ENCODE measurements around the gene SOBP. TPM values are rescaled to one million over a fixed set of nuclear protein-coding genes. Genes with fewer than 3 reads are reported as not detected.

Gene SOBP
- polyA plus RNA-seq, 1 donor (not counting 4 experiments of a cell fraction or from before 2014, with no cell fraction given): not detected

- H3K9me3 ChIP-seq (ENCODE audit: control insufficient read depth, low read depth, low read length): no peaks in the 10 kb centered on the region
- FAIRE-seq: no peak
- no peaks in the 10 kb centered on the region for H3K79me2 ChIP-seq (ENCODE audit: control insufficient read depth, insufficient read depth, low read length)
- peaks cover 6% of the 10 kb centered on the region for H3K27me3 ChIP-seq (ENCODE audit: control insufficient read depth, extremely low read depth, insufficient read depth, low read length)
- DNase-seq (ENCODE audit: low read depth, low spot score): no peak
- no peaks in the 10 kb centered on the region for H3K9me1 ChIP-seq (ENCODE audit: control insufficient read depth, extremely low read depth, insufficient read depth, low read length)
- no peak for TF ChIP-seq EZH2 (IDR thresholded peaks at IDR 0.05; ENCODE audit: low read length)
- TF ChIP-seq CTCF (optimal IDR thresholded peaks at IDR 0.05 in 1 of 3, IDR thresholded peaks at IDR 0.05 in 1 of 3, conservative IDR thresholded peaks at IDR 0.05 in 1 of 3; ENCODE audit: extremely low read depth in 1 of 3, insufficient read depth in 2 of 3, low read length in 3 of 3): no peak
- H3K27ac ChIP-seq (ENCODE audit: control insufficient read depth, insufficient read depth, low read length): no peak overlapping the region
- H2AFZ ChIP-seq (ENCODE audit: control insufficient read depth, low read length): no peak overlapping the region
- H3K9ac ChIP-seq (ENCODE audit: control insufficient read depth, extremely low read depth, insufficient read depth, low read length): no peak overlapping the region
- H3K4me2 ChIP-seq (ENCODE audit: control insufficient read depth, extremely low read depth, insufficient read depth, low read depth, low read length): no peak overlapping the region
- H3K4me1 ChIP-seq (ENCODE audit: control insufficient read depth, extremely low read depth, insufficient read depth, low read length): no peaks in the 10 kb centered on the region
- no peak overlapping the region for H3K4me3 ChIP-seq (ENCODE audit: control insufficient read depth in 2 of 3, extremely low read depth in 1 of 3, insufficient read depth in 2 of 3, low read depth in 1 of 3, low read length in 3 of 3)
- H3K36me3 ChIP-seq (ENCODE audit: control insufficient read depth in 2 of 2, extremely low read depth in 1 of 2, insufficient read depth in 2 of 2, low read length in 2 of 2): no peaks in the 10 kb centered on the region
- dilution Hi-C loops (cut with MboI; ENCODE audit: extremely low pct_ligation_motif_present, low sequenced_read_pairs): no loop called here
- no peaks in the 10 kb centered on the region for H4K20me1 ChIP-seq (ENCODE audit: control insufficient read depth, extremely low read depth, insufficient read depth, low read length)
Observed at GRCh38 chr6:107589934-107590333, 100.0 kb downstream of the SOBP start.

GRCh38 chr6:107590378-107590777, 100.5 kb downstream of the SOBP start:
- Histone ChIP-seq H3K9me3 (ENCODE audit: control insufficient read depth, low read depth, low read length) (no peaks in the 10 kb centered on the region), H3K9ac (ENCODE audit: control insufficient read depth, extremely low read depth, insufficient read depth, low read length) (no peak overlapping the region), H4K20me1 (ENCODE audit: control insufficient read depth, extremely low read depth, insufficient read depth, low read length) (no peaks in the 10 kb centered on the region), H3K36me3 (ENCODE audit: control insufficient read depth in 2 of 2, extremely low read depth in 1 of 2, insufficient read depth in 2 of 2, low read length in 2 of 2) (no peaks in the 10 kb centered on the region), H3K4me2 (ENCODE audit: control insufficient read depth, extremely low read depth, insufficient read depth, low read depth, low read length) (no peak overlapping the region), H3K4me3 (ENCODE audit: control insufficient read depth in 2 of 3, extremely low read depth in 1 of 3, insufficient read depth in 2 of 3, low read depth in 1 of 3, low read length in 3 of 3) (no peak overlapping the region), H3K9me1 (ENCODE audit: control insufficient read depth, extremely low read depth, insufficient read depth, low read length) (no peaks in the 10 kb centered on the region), H3K4me1 (ENCODE audit: control insufficient read depth, extremely low read depth, insufficient read depth, low read length) (no peaks in the 10 kb centered on the region), H3K79me2 (ENCODE audit: control insufficient read depth, insufficient read depth, low read length) (no peaks in the 10 kb centered on the region), H3K27ac (ENCODE audit: control insufficient read depth, insufficient read depth, low read length) (no peak overlapping the region), H3K27me3 (ENCODE audit: control insufficient read depth, extremely low read depth, insufficient read depth, low read length) (peaks cover 6% of the 10 kb centered on the region), H2AFZ (ENCODE audit: control insufficient read depth, low read length) (no peak overlapping the region)
- TF ChIP-seq CTCF (optimal IDR thresholded peaks at IDR 0.05 in 1 of 3, IDR thresholded peaks at IDR 0.05 in 1 of 3, conservative IDR thresholded peaks at IDR 0.05 in 1 of 3; ENCODE audit: extremely low read depth in 1 of 3, insufficient read depth in 2 of 3, low read length in 3 of 3): no peak
- TF ChIP-seq EZH2 (IDR thresholded peaks at IDR 0.05; ENCODE audit: low read length): no peak
- DNase-seq (ENCODE audit: low read depth, low spot score) (no peak), FAIRE-seq (no peak)
- dilution Hi-C loops (cut with MboI; ENCODE audit: extremely low pct_ligation_motif_present, low sequenced_read_pairs): no loop called here
